Panc1 (cell line): Measurements from ENCODE around the gene RAB27B. TPM values are rescaled to one million over a fixed set of nuclear protein-coding genes. Genes with fewer than 3 reads are reported as not detected.

Experiments used
- ATAC-seq: fragments of 200-7000 bp; cut with Tn5 transposase; 2 replicates; pipeline ENCODE4 v1.9.1; 2020; ENCODE audit warnings: mild to moderate bottlenecking, moderate library complexity
- BruUV-seq: library from RNA; stranded (reverse); fragments of 400-500 nt; replicated peaks from 2 replicates; lab custom pipeline; 2021; lab: Mats Ljungman, UMichigan
- CTCF ChIA-PET: fragments of 300-600 bp; sonication (Branson Sonifier 250); formaldehyde crosslinking; loops from one replicate; lab custom pipeline; 2022; ENCODE audit warnings: antibody characterized with exemption; lab: Charles Lee
- POLR2A ChIA-PET: fragments of 300-600 bp; sonication (Branson Sonifier 250); formaldehyde crosslinking; loops from one replicate; lab custom pipeline; 2022; ENCODE audit warnings: antibody characterized with exemption; lab: Charles Lee
- DNase-seq: peaks from one replicate; pipeline ENCODE4 v3.0.0-alpha.2; 2010; ENCODE audit warnings: low read depth, low spot score
- H3K27ac ChIP-seq: 2 replicates; pipeline ENCODE4 v1.5.1; 2011; ENCODE audit warnings: mild to moderate bottlenecking, low read length, inconsistent platforms
- H3K27me3 ChIP-seq: fragments of 200-500 bp; sonication (Bioruptor generic); 2 replicates; pipeline ENCODE4 v1.6.0; 2014; ENCODE audit warnings: low read length, inconsistent platforms; ENCODE audit not compliant: control insufficient read depth, insufficient read depth
- H3K36me3 ChIP-seq: fragments of 200-500 bp; sonication (Bioruptor generic); 2 replicates; pipeline ENCODE4 v1.5.1; 2014; ENCODE audit warnings: inconsistent platforms, mild to moderate bottlenecking, low read length, moderate library complexity; ENCODE audit not compliant: control insufficient read depth, insufficient read depth
- H3K4me1 ChIP-seq: 2 replicates; pipeline ENCODE4 v1.5.1; 2011; ENCODE audit warnings: inconsistent platforms, mild to moderate bottlenecking, low read length, moderate library complexity; ENCODE audit not compliant: control insufficient read depth, insufficient read depth
- H3K4me3 ChIP-seq, 2 experiments: 2 replicates each; pipeline ENCODE4 v1.5.1; 2011 to 2012; ENCODE audit warnings: low read depth in 2 of 2, low read length in 2 of 2, mild to moderate bottlenecking in 2 of 2, inconsistent platforms in 1 of 2, moderate library complexity in 1 of 2
- H3K9me3 ChIP-seq: fragments of 200-500 bp; sonication (Bioruptor generic); 2 replicates; pipeline ENCODE4 v1.5.1; 2014; ENCODE audit warnings: low read depth, mild to moderate bottlenecking, inconsistent platforms, low read length, moderate library complexity; ENCODE audit not compliant: control insufficient read depth, insufficient read depth
- CTCF ChIP-seq: fragments of 450-650 bp; IDR thresholded peaks from 2 replicates; pipeline ENCODE4 v1.5.1; 2017; ENCODE audit warnings: mild to moderate bottlenecking
- POLR2AphosphoS5 ChIP-seq: IDR thresholded peaks from 2 replicates; pipeline ENCODE4 v1.6.1; 2012; ENCODE audit warnings: mild to moderate bottlenecking, low read depth, low read length, moderate library complexity
- REST ChIP-seq, 2 experiments: IDR thresholded peaks; 2 replicates each; pipeline ENCODE4 v1.6.1; 2011 to 2012; ENCODE audit warnings: low read depth in 2 of 2, control low read depth in 1 of 2, low read length in 1 of 2, mild to moderate bottlenecking in 1 of 2, moderate library complexity in 1 of 2; ENCODE audit not compliant: insufficient read depth in 1 of 2
- SIN3A ChIP-seq: IDR thresholded peaks from 2 replicates; pipeline ENCODE4 v1.6.1; 2012; ENCODE audit warnings: low read depth, mild to moderate bottlenecking, low read length, moderate library complexity, borderline replicate concordance; ENCODE audit not compliant: insufficient read depth
- TCF7L2 ChIP-seq: IDR thresholded peaks from 2 replicates; pipeline ENCODE4 v1.6.1; 2011; ENCODE audit warnings: mild to moderate bottlenecking, low read depth, low read length, inconsistent platforms
- in situ Hi-C: cut with HindIII; loops from 2 replicates; pipeline ENCODE4 v1.10.0; 2016; ENCODE audit warnings: low sequenced_read_pairs, low pct_unique_long_range_greater_than_20kb
- intact Hi-C: fragments of 100-400 bp; cut with micrococcal nuclease; formaldehyde crosslinking; loops from one replicate; pipeline ENCODE4 v1.10.0; 2022; ENCODE audit not compliant: unreplicated experiment
- total RNA-seq: library from RNA; stranded (reverse); gene quantifications from one replicate; pipeline ENCODE4 v1.2.1, GENCODE V29; 2021; ENCODE audit not compliant: unreplicated experiment

The RAB27B gene
- total RNA-seq, 1 experiment from 2014 or later: 3.9 TPM

GRCh38 chr18:54905629-54906028 is 77.4 kb downstream of the RAB27B start:
- Histone ChIP-seq H3K4me1 (no peaks in the 10 kb centered on the region), H3K36me3 (no peaks in the 10 kb centered on the region), H3K4me3 (no peak overlapping the region), H3K27me3 (no peaks in the 10 kb centered on the region), H3K27ac (no peak overlapping the region), H3K9me3 (no peaks in the 10 kb centered on the region)
- DNase-seq: no peak
- intact Hi-C loops: no loop called here
- no peak for TF ChIP-seq CTCF
- TF ChIP-seq REST (IDR thresholded peaks at IDR 0.05; ENCODE audit: insufficient read depth in 1 of 2, low read depth in 2 of 2, low read length in 1 of 2): no peak
- TF ChIP-seq SIN3A: no peak
- TF ChIP-seq POLR2AphosphoS5: no peak
- no peak for TF ChIP-seq TCF7L2
- POLR2A ChIA-PET: no interaction called here
- BruUV-seq: no TSS peak
- CTCF ChIA-PET: no interaction called here
- ATAC-seq: no peak
- in situ Hi-C loops: no loop called here

GRCh38 chr18:54906331-54907185 is 78.3 kb downstream of the RAB27B start:
- ATAC-seq (no peak), DNase-seq (no peak)
- intact Hi-C loops (no loop called here), in situ Hi-C loops (no loop called here)
- Histone ChIP-seq H3K9me3 (no peaks in the 10 kb centered on the region), H3K27me3 (no peaks in the 10 kb centered on the region), H3K36me3 (no peaks in the 10 kb centered on the region), H3K4me1 (no peaks in the 10 kb centered on the region), H3K27ac (no peak overlapping the region), H3K4me3 (no peak overlapping the region)
- ChIA-PET POLR2A (interaction anchor here (0.6 kb wide), 1 partner anchor 234 kb away, joined by 6 read pairs; no protein-coding TSS in a partner anchor), CTCF (no interaction called here)
- BruUV-seq: no TSS peak
- TF ChIP-seq CTCF (no peak), SIN3A (no peak), TCF7L2 (no peak), POLR2AphosphoS5 (no peak), REST (IDR thresholded peaks at IDR 0.05; ENCODE audit: insufficient read depth in 1 of 2, low read depth in 2 of 2, low read length in 1 of 2) (no peak)
